Measurements from ENCODE around the gene FGF11.
"Not testable (repeated sequence)": the region's sequence is repeated elsewhere in the genome, so short reads cannot be mapped to it uniquely, and the experiment has no call there.

The FGF11 gene

GRCh38 chr17:7481842-7482741 is 42.8 kb downstream of the FGF11 start:
- not testable (repeated sequence) for DNase-seq

GRCh38 chr17:7482742-7483088 is 43.4 kb downstream of the FGF11 start:
- not testable (repeated sequence) for DNase-seq

GRCh38 chr17:7483255-7484066 is 44.1 kb downstream of the FGF11 start:
- DNase-seq = peak; percentile 96

GRCh38 chr17:7484067-7484918 is 45.0 kb downstream of the FGF11 start, which contains the start of gene POLR2A:
TSS of gene POLR2A (plus strand) at chr17:7484366.
- DNase-seq = peak; percentile 97

GRCh38 chr17:7484919-7485377 is 45.6 kb downstream of the FGF11 start:
- no peak for DNase-seq

- DNase-seq = no peak
These were observed 46.9 kb downstream of the FGF11 start for GRCh38 chr17:7486181-7486580.

- no peak for DNase-seq
These were observed 50.8 kb downstream of the FGF11 start for GRCh38 chr17:7490144-7490543.

GRCh38 chr17:7491583-7491982 is 52.3 kb downstream of the FGF11 start:
- no peak for DNase-seq

GRCh38 chr17:7493941-7494340 is 54.6 kb downstream of the FGF11 start:
- DNase-seq = no peak

Measured in CD4-positive, alpha-beta T cell treated with Interleukin-15 for 1 hour (primary cell).